Measurements from ENCODE around the gene TMEM213.
"Not testable (repeated sequence)": the region's sequence is repeated elsewhere in the genome, so short reads cannot be mapped to it uniquely, and the experiment has no call there.

The TMEM213 gene

DNA sequence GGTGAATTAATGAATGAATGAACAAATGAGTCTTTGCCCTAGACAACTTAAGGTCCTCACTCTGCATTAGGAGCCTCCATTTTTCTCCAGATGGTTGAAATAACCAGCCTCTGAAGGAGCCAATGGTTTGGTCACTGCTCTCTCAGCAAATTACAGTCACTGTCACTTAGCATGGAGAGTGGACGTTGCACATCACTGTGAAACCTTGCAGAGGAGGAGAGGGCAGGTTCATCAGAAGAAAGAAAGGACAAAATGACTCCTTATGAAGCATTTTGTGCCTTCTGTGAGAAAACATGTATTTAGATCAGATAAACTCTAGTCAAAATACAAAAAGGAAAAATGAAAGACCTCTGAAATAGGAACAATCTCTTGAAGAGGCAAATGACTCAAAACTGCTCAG lies 6.8 kb downstream of the TMEM213 start:
- TF ChIP-seq, protein P1, sequence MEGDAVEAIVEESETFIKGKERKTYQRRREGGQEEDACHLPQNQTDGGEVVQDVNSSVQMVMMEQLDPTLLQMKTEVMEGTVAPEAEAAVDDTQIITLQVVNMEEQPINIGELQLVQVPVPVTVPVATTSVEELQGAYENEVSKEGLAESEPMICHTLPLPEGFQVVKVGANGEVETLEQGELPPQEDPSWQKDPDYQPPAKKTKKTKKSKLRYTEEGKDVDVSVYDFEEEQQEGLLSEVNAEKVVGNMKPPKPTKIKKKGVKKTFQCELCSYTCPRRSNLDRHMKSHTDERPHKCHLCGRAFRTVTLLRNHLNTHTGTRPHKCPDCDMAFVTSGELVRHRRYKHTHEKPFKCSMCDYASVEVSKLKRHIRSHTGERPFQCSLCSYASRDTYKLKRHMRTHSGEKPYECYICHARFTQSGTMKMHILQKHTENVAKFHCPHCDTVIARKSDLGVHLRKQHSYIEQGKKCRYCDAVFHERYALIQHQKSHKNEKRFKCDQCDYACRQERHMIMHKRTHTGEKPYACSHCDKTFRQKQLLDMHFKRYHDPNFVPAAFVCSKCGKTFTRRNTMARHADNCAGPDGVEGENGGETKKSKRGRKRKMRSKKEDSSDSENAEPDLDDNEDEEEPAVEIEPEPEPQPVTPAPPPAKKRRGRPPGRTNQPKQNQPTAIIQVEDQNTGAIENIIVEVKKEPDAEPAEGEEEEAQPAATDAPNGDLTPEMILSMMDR (conservative IDR thresholded peaks at IDR 0.05; ENCODE audit: control insufficient read depth, insufficient read depth, low read depth, low read length): no peak
- H3K4me3 ChIP-seq (ENCODE audit: control insufficient read depth, low read depth, low read length): no peak overlapping the region
- DNase-seq (ENCODE audit: low read depth): no peak

DNA sequence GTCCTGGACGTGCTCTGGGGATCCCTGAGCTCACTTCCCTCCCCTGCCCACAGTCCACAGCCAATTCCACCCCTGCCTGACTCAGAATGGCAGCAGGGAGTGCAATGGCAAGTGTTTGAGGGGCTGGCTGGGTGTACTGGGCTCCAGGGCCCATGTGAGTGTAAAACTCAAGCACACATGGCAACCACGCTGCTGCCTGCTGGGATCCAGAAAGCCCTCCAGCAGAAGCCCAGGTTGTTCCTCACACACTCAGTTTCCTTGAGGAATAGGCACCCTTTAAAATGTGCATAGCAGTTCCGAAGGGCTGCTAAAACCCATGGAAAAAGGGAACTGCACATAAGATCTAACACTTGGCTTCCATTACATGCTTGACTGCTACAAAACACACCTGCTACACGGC lies 11.6 kb downstream of the TMEM213 start:
- no peak for DNase-seq (ENCODE audit: low read depth)
- TF ChIP-seq, protein P1 (conservative IDR thresholded peaks at IDR 0.05; ENCODE audit: control insufficient read depth, insufficient read depth, low read depth, low read length): no peak
- no peak overlapping the region for H3K4me3 ChIP-seq (ENCODE audit: control insufficient read depth, low read depth, low read length)

DNA sequence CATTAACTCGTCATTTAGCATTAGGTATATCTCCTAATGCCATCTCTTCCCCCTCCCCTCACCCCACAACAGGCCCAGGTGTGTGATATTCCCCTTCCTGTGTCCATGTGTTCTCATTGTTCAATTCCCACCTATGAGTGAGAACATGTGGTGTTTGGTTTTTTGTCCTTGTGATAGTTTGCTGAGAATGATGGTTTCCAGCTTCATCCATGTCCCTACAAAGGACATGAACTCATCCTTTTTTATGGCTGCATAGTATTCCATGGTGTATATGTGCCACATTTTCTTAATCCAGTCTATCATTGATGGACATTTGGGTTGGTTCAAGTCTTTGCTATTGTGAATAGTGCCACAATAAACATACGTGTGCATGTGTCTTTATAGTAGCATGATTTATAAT lies 13.5 kb downstream of the TMEM213 start:
- not testable (repeated sequence) for DNase-seq (ENCODE audit: low read depth); H3K4me3 ChIP-seq (ENCODE audit: control insufficient read depth, low read depth, low read length)

DNA sequence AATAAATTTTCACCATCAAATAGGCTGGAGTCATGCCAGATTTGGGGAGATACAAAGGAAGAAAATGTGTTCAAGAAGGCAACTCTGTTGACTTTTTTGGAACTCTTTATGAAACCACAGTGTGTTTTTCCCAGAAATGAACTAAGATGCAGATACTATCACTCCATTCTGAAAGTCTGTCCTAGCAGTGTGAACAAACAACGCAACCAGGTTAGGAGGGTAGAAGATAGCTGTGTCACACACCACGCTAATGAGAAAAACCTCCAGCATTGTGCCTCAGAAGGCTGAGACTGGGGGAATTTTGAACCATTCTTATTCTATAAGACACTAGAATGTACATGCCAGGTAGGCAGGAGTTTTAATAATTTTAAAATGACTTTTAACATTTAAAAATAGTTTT lies 16.2 kb downstream of the TMEM213 start:
- TF ChIP-seq, protein P1 (conservative IDR thresholded peaks at IDR 0.05; ENCODE audit: control insufficient read depth, insufficient read depth, low read depth, low read length): no peak
- no peak overlapping the region for H3K4me3 ChIP-seq (ENCODE audit: control insufficient read depth, low read depth, low read length)
- no peak for DNase-seq (ENCODE audit: low read depth)

DNA sequence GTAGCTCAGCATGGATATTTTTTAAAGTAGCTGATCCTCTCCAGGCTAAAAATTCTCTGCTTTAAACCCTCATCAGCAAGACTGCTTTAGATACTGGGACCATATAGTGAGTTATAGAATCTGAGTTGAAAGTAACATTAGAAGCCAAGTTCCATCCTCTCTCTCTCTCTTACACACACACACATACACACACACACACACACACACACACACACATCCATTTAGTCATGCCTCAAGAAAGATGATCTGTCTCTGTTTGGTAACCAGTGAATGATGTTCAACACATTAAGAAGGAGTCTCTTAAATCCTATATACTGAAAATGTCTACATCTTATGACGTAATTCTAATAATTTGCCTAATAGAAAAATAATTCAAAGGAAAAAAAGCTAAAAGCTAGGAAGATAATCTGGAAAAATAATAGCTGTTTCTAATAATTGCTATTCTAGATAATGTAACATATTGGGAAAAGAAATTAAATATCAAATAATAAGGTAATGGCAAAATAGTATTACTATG lies 17.1 kb downstream of the TMEM213 start:
- TF ChIP-seq, protein P1 (conservative IDR thresholded peaks at IDR 0.05; ENCODE audit: control insufficient read depth, insufficient read depth, low read depth, low read length): no peak

DNA sequence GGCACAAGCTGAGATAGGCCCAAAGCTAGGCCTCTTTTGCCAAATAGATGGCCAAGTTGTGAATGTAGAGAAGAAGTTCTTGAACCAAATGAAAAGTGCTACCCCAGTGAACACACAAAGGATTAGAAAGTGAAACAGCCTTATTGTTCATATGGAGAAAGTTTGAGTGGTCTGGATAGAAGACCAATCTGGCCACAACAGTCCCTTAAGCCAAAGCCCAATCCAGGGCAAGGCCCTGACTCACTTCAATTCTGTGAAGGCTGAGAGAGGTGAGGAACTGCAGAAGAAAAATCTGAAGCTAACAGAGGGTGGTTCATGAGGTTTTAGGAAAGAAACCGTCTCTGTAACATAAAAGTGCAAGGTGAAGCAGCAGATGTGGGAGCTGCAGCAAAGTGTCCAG lies 18.9 kb downstream of the TMEM213 start:
- H3K4me3 ChIP-seq (ENCODE audit: control insufficient read depth, low read depth, low read length): no peak overlapping the region
- no peak for DNase-seq (ENCODE audit: low read depth)
- TF ChIP-seq, protein P1 (conservative IDR thresholded peaks at IDR 0.05; ENCODE audit: control insufficient read depth, insufficient read depth, low read depth, low read length): no peak

More for the DNA sequence above, 17.1 kb downstream of the TMEM213 start:
- no peak overlapping the region for H3K4me3 ChIP-seq (ENCODE audit: control insufficient read depth, low read depth, low read length)
- no peak for DNase-seq (ENCODE audit: low read depth)

DNA sequence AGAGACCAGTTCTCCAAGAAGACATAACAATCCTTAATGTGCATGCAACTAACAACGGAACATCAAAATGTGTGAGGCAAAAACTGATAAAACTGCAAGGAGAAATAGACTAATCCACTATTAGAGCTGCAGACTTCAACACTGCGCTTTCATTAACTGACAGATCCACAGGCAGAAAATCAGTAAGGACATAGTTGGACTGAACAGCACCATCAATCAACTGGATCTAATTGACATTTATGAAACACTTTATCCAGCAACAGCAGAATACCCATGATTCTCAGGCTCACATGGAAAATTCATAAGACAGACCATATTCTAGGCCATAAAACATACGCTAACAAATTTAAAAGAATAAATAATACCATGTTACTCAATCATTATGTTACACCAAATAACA lies 21.8 kb downstream of the TMEM213 start:
- H3K4me3 ChIP-seq (ENCODE audit: control insufficient read depth, low read depth, low read length): no peak overlapping the region
- TF ChIP-seq, protein P1 (conservative IDR thresholded peaks at IDR 0.05; ENCODE audit: control insufficient read depth, insufficient read depth, low read depth, low read length): no peak
- no peak for DNase-seq (ENCODE audit: low read depth)

Measured in fibroblast of mammary gland (primary cell).